H4 (cell line): Measurements from ENCODE around the gene DDAH1. TPM values are rescaled to one million over a fixed set of nuclear protein-coding genes. Genes with fewer than 3 reads are reported as not detected.

Experiments used
- DNase-seq: peaks from one replicate; pipeline ENCODE4 v3.0.0-alpha.2; 2015; ENCODE audit warnings: low spot score
- total RNA-seq: library from RNA; depleted of rRNA; stranded (reverse); fragments of >200 nt; shearing (Covaris generic); gene quantifications from 2 replicates; pipeline ENCODE4 v1.2.3, GENCODE V29; 2014

Gene DDAH1
- total RNA-seq, 1 experiment from 2014 or later = 6.1 TPM

DNA sequence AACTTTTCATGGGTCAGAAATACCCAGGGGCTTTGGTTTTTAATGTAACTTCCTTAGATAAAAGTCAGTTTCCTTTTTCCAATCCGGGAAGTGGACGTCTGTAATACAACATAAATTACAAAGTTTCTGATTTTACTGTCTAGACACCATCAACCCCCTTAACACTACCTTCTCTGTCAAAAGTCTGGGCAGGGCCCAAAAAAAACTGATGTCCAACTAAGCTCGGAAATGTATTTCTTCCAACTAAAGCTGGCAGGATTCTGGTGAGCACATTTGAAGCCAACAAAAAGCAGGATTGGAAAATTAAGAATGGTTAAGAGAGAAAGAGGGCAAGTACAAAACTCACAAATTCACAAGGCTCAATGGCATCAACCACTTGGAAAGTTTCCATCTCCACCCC is 24.3 kb downstream of the DDAH1 start:
- DNase-seq = no peak

GRCh38 chr1:85438353-85438752 is 26.6 kb downstream of the DDAH1 start:
- no peak for DNase-seq

DNA sequence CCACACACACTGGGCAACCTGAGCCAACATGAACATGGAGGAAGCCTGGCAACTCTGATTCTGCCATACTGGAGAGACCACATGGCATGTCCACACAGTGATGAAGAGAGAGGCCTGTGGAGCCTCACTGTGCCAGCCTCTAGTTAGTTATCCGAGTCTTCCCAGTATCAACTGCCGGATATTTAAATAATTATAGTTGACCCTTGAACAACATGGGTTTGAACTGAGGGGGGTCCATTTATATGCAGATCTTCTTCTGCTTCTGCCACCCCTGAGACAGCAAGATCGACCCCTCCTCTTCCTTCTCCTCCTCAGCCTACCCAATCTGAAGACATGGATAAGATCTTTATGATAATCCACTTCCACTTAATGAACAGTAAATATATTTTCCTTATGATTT is 27.8 kb downstream of the DDAH1 start:
- DNase-seq = no peak

- DNase-seq = no peak
Observed at GRCh38 chr1:85433096-85433495, 31.9 kb downstream of the DDAH1 start.

GRCh38 chr1:85428471-85429089 is 36.4 kb downstream of the DDAH1 start:
- no peak for DNase-seq

GRCh38 chr1:85427849-85428248 is 37.1 kb downstream of the DDAH1 start:
- DNase-seq = no peak

DNA sequence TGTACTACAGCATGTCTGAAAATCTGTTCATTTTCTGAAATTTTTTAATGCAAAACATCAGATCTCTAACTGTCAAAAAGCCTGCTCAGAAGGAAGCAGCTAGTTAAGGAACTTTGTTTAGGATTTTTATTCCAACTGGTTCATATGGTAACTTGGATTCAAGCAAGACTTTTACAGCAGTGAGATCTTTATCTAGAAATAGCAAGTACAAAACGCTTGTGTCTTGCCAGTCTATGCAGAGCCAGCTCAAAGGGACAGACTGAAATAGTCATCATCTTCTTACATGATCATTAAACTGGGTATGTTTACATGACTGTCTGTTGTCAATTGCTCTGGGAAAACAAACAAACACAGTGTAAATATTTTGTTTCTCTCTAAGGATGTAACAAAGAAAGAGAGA is 37.6 kb downstream of the DDAH1 start:
- DNase-seq = no peak

DNA sequence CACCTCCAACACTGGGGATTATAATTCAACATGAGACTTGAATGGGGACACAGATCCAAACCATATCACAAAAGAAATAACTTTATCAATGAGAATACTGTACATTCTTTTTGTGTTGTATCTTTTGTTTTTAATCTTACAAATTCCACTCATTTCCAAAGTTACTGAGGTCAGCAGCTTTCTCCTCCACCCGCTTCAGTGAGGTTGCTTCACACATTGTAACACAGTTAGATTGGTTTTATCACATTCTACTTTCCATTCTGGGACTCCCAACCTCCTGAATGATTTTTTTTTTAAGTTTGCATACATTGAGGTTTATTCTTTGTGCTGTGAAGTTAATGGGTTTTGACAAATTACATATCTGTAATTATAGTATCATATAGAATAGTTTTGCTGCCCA is 43.8 kb downstream of the DDAH1 start:
- no peak for DNase-seq

- DNase-seq = no peak
Observed at GRCh38 chr1:85420199-85420598, 44.8 kb downstream of the DDAH1 start.

DNA sequence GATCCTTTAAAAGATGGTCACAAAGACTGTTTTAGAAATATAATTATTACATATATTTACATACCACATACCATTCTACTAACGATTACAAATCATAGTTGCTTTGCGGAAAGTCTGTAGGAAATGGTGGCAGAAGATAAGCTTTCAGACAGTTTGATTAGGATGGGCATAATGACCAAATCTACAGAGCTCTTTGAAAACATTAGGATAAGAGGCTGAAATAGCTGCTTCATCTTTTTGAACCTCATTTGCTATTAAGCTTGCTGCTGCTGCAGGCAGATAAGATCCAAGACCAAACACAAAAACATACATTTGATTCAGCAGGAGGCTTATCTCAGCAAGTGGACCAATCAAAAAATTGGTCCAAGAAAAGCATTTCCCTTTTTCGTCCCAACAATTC is 47.1 kb downstream of the DDAH1 start:
- DNase-seq = no peak

- no peak for DNase-seq
Observed at GRCh38 chr1:85417017-85417416, 47.9 kb downstream of the DDAH1 start.

- no peak for DNase-seq
Observed at GRCh38 chr1:85413169-85413568, 51.8 kb downstream of the DDAH1 start.

DNA sequence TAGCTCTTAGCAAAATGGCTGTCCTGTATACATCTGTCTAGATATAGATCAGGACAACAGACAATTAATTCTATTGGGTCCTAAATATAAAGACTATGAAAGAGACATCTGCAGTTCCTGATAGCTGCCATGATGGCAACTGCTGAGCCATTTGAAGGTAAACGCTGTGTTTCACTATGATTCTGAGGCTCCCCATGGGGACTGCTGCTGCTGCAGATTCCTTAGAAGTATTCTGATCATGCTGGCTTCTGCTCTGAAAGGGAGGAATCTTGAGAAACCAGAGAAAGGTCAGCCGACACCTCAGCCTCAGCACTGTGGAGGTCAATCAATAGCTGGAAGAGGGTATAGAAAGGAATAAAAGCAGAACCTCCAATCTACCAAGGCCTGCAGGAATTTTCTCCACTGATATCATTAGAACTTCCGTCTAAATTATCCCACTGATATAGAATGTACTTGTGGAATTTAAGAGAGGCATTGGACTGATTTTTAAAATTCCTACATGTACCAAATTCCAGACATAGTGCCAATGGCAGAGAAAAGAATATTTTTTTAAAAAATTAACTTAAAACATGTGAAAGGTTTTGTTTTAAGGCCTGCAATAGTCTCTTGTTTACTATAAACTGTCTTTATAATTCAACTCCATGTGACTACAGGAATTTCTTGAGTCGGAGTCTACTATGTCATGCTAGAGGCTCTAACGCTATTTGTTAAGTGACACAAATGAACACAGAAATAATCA is 53.2 kb downstream of the DDAH1 start:
- DNase-seq = no peak

DNA sequence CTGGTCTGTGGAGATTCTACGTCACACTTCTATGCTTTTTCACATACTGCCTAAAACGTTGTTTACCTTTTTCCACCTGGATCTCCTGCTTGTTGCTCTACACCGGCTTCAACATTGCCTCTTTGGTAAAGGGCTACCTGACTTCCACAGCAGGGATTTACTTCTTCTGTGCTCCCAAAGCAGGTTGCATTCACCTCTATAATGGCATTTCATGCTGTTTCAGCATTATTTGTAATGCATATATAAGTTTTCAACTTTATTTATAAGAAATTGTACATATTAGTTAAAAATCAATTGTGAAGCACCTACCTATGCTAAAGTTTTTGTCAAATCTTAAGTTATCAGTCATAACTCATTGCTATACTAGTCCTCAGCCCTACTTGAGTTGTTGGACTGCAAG is 55.4 kb downstream of the DDAH1 start:
- DNase-seq = no peak

DNA sequence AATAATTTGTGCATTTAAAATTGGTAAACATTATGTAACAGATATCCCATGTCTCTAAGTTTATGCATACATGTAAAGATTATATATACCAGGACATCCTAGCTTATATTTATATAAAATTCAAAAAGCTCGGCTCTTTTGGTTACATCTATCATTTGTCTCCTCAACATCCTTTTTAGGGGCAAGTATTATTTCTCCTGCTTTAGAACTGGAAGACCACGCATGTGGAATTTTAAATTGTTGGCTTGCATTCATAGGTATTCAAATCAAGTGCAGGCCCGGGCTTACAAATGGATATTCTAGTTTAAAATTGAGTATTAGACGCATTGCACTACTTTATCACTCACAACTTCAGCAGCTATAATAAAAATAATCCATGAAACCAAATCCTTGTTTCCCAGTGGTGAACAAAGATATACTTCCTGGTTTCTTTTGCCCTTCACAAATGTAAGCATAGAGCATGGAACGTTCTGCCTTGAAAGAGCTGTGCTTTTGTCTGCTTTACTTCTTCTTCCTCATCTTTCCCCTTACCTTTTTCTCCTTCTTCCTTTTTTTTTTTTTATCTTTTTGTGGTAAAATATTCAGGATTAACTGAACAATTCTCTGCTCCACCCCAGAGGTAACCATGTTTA is 57.1 kb downstream of the DDAH1 start:
- no peak for DNase-seq

DNA sequence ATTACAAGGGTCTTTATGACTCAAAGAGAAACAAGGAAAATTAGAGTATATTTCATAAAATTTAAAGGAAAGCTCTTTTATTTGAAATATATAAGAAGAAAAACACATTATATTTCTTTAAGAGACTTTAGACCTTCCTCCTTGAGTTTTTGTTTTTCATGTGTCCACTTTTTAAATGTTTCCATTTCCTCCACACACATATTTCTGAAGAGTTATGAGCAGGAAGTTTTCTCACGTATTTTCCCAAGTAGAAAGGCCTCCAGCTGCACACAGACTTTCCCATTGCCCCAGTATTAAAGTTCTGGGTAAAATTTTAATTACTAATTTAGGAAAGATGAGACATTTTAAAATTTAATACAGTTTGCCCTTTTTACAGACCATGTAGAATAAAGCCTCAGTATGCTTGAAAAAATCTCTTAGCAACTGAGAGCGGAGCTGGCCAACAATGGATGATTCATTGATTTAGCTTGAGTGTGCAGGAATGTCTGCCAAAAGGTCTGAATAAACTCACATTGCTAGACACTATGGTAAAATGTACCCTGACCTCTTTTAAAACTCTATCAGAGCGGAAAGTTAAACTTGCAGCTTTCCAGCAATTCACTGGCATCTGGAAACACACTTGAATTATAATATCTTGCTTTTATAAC is 57.9 kb downstream of the DDAH1 start:
- peak; percentile 11 for DNase-seq

GRCh38 chr1:85406081-85406480 is 58.9 kb downstream of the DDAH1 start:
- no peak for DNase-seq

DNA sequence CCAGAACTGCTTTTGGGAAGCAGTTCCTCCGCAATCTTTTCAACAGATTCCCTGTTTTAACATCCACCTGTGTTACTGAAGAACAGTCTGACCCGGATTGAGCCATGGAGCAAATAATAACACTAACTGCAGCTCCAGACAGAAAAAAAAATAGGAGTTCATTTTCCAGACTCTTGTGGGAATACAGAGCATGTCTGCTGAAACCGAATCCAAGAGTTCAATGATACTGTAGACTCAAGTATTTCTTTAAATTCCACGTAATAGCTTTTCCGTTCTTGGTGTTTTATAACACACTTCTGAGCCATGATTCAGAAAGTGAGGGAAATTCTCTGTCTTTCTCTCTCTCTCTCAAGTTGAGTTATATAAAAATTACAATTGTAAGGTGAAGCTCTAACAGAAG is 60.6 kb downstream of the DDAH1 start:
- no peak for DNase-seq

- no peak for DNase-seq
Observed at GRCh38 chr1:85398391-85399064, 66.4 kb downstream of the DDAH1 start.

DNA sequence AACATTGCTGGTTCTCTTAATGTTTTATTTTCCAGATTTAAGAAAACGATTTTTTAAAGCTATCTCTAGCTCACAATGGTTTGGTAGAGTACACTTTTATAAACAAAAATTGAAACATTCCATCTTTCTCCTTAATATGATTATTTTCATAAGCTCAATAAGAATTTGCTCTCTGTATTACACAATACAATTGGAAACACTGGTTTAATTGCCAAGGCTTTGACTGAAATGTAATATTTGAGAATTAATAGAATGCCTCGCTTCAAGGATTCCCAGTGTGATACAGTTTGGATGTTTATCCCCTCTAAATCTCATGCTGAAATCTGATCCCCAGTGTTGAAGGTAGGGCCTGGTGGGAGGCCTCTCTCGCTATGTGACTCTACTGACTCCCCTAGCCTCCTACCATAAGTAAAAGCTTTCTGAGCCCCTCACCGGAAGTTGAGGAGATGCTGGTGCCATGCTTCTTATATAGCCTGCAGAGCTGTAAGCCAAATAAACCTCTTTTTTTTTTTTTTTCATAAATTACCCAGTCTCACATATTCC is 67.4 kb downstream of the DDAH1 start:
- DNase-seq = no peak

DNA sequence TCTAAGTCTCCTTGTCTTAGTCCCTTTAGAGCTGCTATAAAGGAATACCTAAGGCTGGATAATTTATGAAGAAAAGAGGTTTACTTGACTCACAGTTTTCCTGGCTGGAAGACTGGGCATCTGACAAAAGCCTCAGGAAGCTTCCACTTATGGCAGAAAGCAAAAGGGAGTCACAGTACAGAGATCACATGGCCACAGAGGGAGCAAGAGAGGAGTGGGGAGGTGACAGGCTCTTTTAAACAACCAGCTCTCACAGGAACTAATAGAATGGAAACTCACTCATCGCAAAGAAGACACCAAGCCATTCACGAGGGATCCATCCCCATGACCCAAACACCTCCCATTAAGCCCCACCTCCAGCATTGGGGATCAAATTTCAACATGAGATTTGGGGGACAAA is 68.8 kb downstream of the DDAH1 start:
- DNase-seq = no peak

GRCh38 chr1:85394130-85394529 is 70.8 kb downstream of the DDAH1 start:
- no peak for DNase-seq
